ENCODE results near the gene DGCR6L.
"Not testable (repeated sequence)": the region's sequence is repeated elsewhere in the genome, so short reads cannot be mapped to it uniquely, and the experiment has no call there.

DGCR6L gene

GRCh38 chr22:20324139-20324516, 4.3 kb upstream of the DGCR6L start:
- DNase-seq: no peak

GRCh38 chr22:20321552-20322211, 1.8 kb upstream of the DGCR6L start:
- not testable (repeated sequence) for DNase-seq

- DNase-seq: not testable (repeated sequence)
These were observed 1.0 kb upstream of the DGCR6L start for GRCh38 chr22:20320659-20321551.

- peak; percentile 74 for DNase-seq
These were observed 667 bp downstream of the DGCR6L start for GRCh38 chr22:20319041-20319744.

GRCh38 chr22:20318043-20318688, 1.7 kb downstream of the DGCR6L start:
- DNase-seq: peak; percentile 83

GRCh38 chr22:20317402-20318042, 2.3 kb downstream of the DGCR6L start:
- peak; percentile 82 for DNase-seq

- DNase-seq: no peak
These were observed 2.9 kb downstream of the DGCR6L start for GRCh38 chr22:20316844-20317401.

GRCh38 chr22:20316217-20316843, 3.5 kb downstream of the DGCR6L start:
- no peak for DNase-seq

- DNase-seq: no peak
These were observed 4.3 kb downstream of the DGCR6L start for GRCh38 chr22:20315337-20316216.

GRCh38 chr22:20314741-20315336, 5.0 kb downstream of the DGCR6L start:
- DNase-seq: not testable (repeated sequence)

- not testable (repeated sequence) for DNase-seq
These were observed 5.7 kb downstream of the DGCR6L start for GRCh38 chr22:20314206-20314605.

GRCh38 chr22:20313306-20314077, 6.4 kb downstream of the DGCR6L start:
- not testable (repeated sequence) for DNase-seq

- DNase-seq: no peak
These were observed 7.3 kb downstream of the DGCR6L start for GRCh38 chr22:20312396-20313191.

- DNase-seq: not testable (repeated sequence)
These were observed 8.4 kb downstream of the DGCR6L start for GRCh38 chr22:20311249-20312062.

GRCh38 chr22:20310773-20311172, 9.1 kb downstream of the DGCR6L start:
- DNase-seq: not testable (repeated sequence)

- not testable (repeated sequence) for DNase-seq
These were observed 9.7 kb downstream of the DGCR6L start for GRCh38 chr22:20310180-20310579.

Measured in OCI-M1 (cell line).